Hepatocyte (in vitro differentiated cells): Measurements from ENCODE around the gene CRIP2.

ENCODE experiments used
- CTCF ChIP-seq: fragments of 200-600 bp; sonication (generic); IDR thresholded peaks from 2 replicates; pipeline ENCODE4 v1.5.1; 2016; ENCODE audit warnings: antibody characterized with exemption, mild to moderate bottlenecking; ENCODE audit not compliant: poor library complexity
- EZH2 ChIP-seq: fragments of 200-600 bp; sonication (generic); IDR thresholded peaks from 2 replicates; pipeline ENCODE4 v1.6.1; 2016; ENCODE audit warnings: antibody characterized with exemption, mild to moderate bottlenecking, borderline replicate concordance
- EZH2phosphoT487 ChIP-seq: fragments of 200-600 bp; sonication (generic); IDR thresholded peaks from one replicate; pipeline ENCODE4 v1.6.1; 2018; ENCODE audit warnings: antibody characterized with exemption, mild to moderate bottlenecking, low read depth, moderate library complexity; ENCODE audit not compliant: unreplicated experiment, severe bottlenecking

GRCh38 chr14:105455086-105455640 is 19.5 kb upstream of the CRIP2 start:
- no peak for TF ChIP-seq CTCF
- TF ChIP-seq EZH2, result no peak
- no peak for TF ChIP-seq EZH2phosphoT487
